HG03175 (cell line): Measurements from ENCODE around the gene PFAS.
"Not testable (repeated sequence)": the region's sequence is repeated elsewhere in the genome, so short reads cannot be mapped to it uniquely, and the experiment has no call there.

Experiments used
- ATAC-seq: cut with Tn5 transposase; IDR thresholded peaks from one replicate; pipeline ENCODE4 v1.9.1; 2021; ENCODE audit warnings: mild to moderate bottlenecking, moderate library complexity; ENCODE audit not compliant: unreplicated experiment

The PFAS gene

GRCh38 chr17:8225813-8226535 is 23.1 kb upstream of the PFAS start:
- no peak for ATAC-seq

GRCh38 chr17:8226536-8227237 is 22.4 kb upstream of the PFAS start:
- no peak for ATAC-seq

- no peak for ATAC-seq
Measured at GRCh38 chr17:8227238-8227581, 21.9 kb upstream of the PFAS start.

- ATAC-seq = no peak
Measured at GRCh38 chr17:8231701-8232100, 17.4 kb upstream of the PFAS start.

DNA sequence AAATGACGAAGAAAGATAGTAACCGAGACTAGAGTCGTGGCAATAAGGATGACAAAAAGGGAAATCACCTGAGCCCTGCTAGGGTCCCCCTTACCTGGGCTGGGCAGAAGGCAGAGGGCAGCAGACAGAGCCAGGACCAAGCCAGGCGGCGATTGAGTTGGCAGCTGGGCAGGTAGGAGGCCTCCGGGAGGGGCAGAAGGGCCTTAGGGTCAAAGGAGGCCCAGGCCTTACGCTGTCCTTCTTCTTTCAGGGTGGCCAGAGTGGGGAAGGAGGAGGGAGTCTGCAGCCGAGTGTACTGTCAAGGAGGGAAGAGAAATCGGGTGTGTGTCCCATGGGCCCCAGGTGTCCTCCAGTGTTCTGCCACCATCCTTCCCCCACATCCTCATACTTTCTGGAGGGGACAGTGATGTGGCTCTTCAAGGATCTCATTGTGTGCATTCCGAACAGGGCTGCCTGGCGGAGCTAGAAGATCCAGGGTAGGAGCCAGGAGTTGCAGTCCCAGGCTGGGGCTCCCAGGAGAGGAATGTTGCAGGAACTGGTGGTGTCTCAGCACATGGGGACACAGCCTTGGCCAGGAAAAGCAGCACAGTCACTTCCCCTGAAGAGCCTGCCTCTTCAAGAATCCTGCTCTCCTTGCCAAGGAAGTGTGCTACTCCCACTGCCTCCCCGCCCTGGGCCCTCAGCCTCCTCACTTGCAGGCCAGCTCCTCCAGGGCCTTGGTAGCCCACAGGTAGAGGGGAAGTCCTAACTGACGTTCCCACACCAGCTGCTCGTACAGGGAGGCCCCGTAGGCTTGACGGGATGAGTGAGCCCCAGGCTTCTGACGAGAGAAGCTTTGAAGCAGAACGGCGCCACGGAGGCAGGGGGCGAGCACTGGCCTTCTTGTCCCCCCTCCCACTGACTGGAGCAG is 14.5 kb upstream of the PFAS start:
- no peak for ATAC-seq

DNA sequence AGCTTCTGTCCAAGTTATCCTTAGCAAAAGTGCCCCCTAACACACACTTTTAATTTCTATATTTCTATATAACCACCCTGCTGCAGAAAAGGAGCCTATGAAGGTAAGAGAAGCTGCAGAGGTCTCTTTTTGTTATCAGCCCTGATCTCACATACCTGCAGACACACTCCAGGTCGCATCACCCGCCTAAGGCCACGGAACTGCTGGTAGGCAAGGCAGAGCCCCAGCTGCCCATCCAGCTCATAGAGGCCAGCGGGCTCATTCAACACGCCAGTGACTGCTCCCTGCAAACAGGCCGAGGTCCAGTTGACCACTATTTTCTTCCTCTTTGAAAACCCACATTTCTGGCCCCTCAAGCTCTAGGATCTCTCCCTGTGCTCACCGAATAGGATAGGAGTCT is 13.4 kb upstream of the PFAS start:
- ATAC-seq = no peak

- ATAC-seq = no peak
Measured at GRCh38 chr17:8237175-8237574, 11.9 kb upstream of the PFAS start.

- ATAC-seq = no peak
Measured at GRCh38 chr17:8237886-8238285, 11.2 kb upstream of the PFAS start.

- no peak for ATAC-seq
Measured at GRCh38 chr17:8243827-8244226, 5.3 kb upstream of the PFAS start.

GRCh38 chr17:8244768-8245167 is 4.3 kb upstream of the PFAS start:
- ATAC-seq = no peak

GRCh38 chr17:8249621-8250500 is 772 bp downstream of the PFAS start:
- no peak for ATAC-seq

DNA sequence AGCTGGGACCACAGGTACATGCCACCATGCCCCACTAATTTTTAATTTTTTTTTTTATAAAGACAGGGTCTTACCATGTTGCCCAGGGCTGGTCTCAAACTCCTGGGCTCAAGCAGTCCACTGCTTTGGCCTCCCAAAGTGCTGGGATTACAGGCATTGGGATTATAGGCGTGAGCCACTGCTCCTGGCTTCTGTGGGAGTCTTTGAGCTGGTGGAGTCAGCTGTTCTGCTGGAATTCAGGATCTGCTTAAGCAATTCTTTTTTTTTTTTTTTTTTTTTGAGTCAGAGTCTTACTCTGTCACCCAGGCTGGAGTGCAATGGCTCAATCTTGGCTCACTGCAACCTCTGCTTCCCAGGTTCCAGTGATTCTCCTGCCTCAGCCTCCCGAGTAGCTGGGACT is 2.3 kb downstream of the PFAS start:
- ATAC-seq = not testable (repeated sequence)

DNA sequence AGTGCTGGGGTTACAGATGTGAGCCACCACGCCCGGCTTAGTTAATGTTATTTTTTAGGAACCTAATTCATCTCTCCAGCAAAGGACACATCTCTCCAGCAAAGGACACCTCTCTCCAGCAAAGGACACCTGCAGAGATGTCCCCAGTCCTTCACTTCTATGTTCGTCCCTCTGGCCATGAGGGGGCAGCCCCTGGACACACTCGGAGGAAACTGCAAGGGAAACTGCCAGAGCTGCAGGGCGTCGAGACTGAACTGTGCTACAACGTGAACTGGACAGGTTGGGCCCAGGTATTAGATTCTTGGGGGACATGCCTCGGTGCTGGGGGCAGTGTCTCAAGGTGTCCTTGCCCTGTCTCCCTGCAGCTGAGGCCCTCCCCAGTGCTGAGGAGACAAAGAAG is 4.7 kb downstream of the PFAS start:
- ATAC-seq = no peak

DNA sequence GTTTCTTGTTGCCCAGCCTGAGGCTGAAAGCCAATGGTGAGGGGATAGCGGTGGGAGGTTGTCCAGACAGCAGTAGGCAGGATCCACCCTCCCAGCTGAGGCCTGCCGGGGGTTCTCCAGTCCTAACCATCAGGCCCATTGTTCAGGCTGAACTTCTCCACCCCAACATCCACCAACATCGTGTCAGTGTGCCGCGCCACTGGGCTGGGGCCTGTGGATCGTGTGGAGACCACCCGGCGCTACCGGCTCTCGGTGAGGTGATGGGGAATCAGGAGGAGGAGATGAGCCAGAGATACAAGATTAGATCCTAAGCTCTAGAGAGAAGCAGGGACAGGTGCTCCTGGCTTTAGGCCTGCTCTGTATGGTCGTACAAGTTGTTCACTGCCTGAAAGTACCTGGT is 5.8 kb downstream of the PFAS start:
- ATAC-seq = no peak

DNA sequence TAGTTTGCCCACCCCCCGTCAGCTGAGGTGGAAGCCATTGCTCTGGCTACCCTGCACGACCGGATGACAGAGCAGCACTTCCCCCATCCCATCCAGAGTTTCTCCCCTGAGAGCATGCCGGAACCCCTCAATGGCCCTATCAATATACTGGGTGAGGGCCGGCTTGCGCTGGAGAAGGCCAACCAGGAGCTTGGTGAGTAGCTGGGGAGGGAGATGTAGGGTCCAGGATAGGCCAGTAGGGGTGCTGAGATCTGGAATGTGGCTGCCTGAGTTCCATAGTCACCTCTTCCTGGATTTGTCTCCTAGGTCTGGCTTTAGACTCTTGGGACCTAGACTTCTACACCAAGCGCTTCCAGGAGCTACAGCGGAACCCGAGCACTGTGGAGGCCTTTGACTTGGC is 6.4 kb downstream of the PFAS start:
- no peak for ATAC-seq

GRCh38 chr17:8256291-8256690 is 7.2 kb downstream of the PFAS start:
- no peak for ATAC-seq

GRCh38 chr17:8256691-8257090 is 7.6 kb downstream of the PFAS start:
- no peak for ATAC-seq

- ATAC-seq = no peak
Measured at GRCh38 chr17:8257801-8258200, 8.7 kb downstream of the PFAS start.

- no peak for ATAC-seq
Measured at GRCh38 chr17:8264320-8264719, 15.2 kb downstream of the PFAS start.

GRCh38 chr17:8264836-8265542 is 15.9 kb downstream of the PFAS start:
- no peak for ATAC-seq
